H1 (cell line): Measurements from ENCODE around the gene TFB1M. TPM values are rescaled to one million over a fixed set of nuclear protein-coding genes. Genes with fewer than 3 reads are reported as not detected.

Experiments
- CEBPB ChIP-seq: IDR thresholded peaks from 2 replicates; pipeline ENCODE4 v1.6.1; 2012; ENCODE audit warnings: low read depth, low read length
- MAFK ChIP-seq: IDR thresholded peaks from 2 replicates; pipeline ENCODE4 v1.6.1; 2012; ENCODE audit warnings: low read depth, mild to moderate bottlenecking, improper control_type of control experiment, low read length
- NANOG ChIP-seq: IDR thresholded peaks from 2 replicates; pipeline ENCODE4 v1.6.1; 2011; ENCODE audit warnings: low read length, low read depth, mild to moderate bottlenecking, inconsistent platforms; ENCODE audit not compliant: insufficient read depth, poor library complexity, severe bottlenecking
- RFX5 ChIP-seq: IDR thresholded peaks from 2 replicates; pipeline ENCODE4 v1.6.1; 2011; ENCODE audit warnings: low read depth, low read length, improper control_type of control experiment, borderline replicate concordance
- SAP30 ChIP-seq: fragments of 300-600 bp; sonication (generic); IDR thresholded peaks from 2 replicates; pipeline ENCODE4 v1.7.1; 2012; ENCODE audit warnings: low read length, moderate library complexity, mild to moderate bottlenecking, inconsistent platforms; ENCODE audit not compliant: insufficient read depth, insufficient replicate concordance
- SUZ12 ChIP-seq: fragments of 200-600 bp; sonication (generic); IDR thresholded peaks from 2 replicates; pipeline ENCODE4 v1.6.1; 2012; ENCODE audit warnings: mild to moderate bottlenecking, inconsistent platforms, low read length, moderate library complexity, mixed read lengths
- polyA plus RNA-seq, 7 experiments: library from polyadenylated mRNA; depleted of rRNA in 3 of 7; stranded (reverse) in 5 of 7; unstranded in 2 of 7; fragments of >200 nt in 5 of 7; fragments of 200-250 nt in 2 of 7; gene quantifications; 1 replicate in 5 of 7; 2 replicates in 1 of 7; 4 replicates in 1 of 7; pipeline versions ENCODE4 v1.2.1 to v1.2.3, GENCODE V29; 2011 to 2013; ENCODE audit warnings: missing spikeins in 2 of 7, mixed read lengths in 2 of 7
- total RNA-seq: library from RNA; stranded (reverse); fragmentation: NEBNext Ultra II Directional; extraction: Animal tissue kit (Norgen Biotek cat#: 25700); gene quantifications from 2 replicates; pipeline ENCODE4 v1.2.1, GENCODE V29; 2021
- TF ChIP-seq, protein P1 (sequence below): fragments of 300-600 bp; sonication (generic); IDR thresholded peaks from 2 replicates; pipeline ENCODE4 v1.7.1; 2012; ENCODE audit warnings: low read length, moderate library complexity, mild to moderate bottlenecking, inconsistent platforms; ENCODE audit not compliant: insufficient replicate concordance

Gene TFB1M
- total and polyA plus RNA-seq, 2 of the 8 experiments (the other 6 are each of a cell fraction or from before 2014, with no cell fraction given) = 28.2 to 49.4 TPM

DNA sequence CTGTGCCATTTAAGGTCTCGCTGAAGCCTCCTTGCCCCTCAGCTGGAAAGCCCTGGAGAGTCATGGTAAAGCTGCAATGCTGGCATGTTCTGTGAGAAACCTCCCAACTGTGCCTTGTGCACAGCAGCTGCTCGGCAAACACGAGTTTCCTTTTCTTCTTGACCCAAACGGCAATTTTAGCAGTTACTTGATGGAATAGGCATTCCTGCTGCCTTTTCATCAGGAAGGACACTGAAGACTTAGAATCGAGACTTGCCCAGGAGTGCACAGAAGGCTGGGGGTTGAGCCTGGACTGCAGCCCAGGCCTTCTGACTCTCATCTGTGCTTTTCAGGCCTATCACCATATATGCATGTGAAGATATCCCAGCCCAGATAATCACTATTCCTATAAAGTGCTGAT lies 79.2 kb downstream of the TFB1M start (continued):
- TF ChIP-seq NANOG = no peak
- TF ChIP-seq, protein P1, sequence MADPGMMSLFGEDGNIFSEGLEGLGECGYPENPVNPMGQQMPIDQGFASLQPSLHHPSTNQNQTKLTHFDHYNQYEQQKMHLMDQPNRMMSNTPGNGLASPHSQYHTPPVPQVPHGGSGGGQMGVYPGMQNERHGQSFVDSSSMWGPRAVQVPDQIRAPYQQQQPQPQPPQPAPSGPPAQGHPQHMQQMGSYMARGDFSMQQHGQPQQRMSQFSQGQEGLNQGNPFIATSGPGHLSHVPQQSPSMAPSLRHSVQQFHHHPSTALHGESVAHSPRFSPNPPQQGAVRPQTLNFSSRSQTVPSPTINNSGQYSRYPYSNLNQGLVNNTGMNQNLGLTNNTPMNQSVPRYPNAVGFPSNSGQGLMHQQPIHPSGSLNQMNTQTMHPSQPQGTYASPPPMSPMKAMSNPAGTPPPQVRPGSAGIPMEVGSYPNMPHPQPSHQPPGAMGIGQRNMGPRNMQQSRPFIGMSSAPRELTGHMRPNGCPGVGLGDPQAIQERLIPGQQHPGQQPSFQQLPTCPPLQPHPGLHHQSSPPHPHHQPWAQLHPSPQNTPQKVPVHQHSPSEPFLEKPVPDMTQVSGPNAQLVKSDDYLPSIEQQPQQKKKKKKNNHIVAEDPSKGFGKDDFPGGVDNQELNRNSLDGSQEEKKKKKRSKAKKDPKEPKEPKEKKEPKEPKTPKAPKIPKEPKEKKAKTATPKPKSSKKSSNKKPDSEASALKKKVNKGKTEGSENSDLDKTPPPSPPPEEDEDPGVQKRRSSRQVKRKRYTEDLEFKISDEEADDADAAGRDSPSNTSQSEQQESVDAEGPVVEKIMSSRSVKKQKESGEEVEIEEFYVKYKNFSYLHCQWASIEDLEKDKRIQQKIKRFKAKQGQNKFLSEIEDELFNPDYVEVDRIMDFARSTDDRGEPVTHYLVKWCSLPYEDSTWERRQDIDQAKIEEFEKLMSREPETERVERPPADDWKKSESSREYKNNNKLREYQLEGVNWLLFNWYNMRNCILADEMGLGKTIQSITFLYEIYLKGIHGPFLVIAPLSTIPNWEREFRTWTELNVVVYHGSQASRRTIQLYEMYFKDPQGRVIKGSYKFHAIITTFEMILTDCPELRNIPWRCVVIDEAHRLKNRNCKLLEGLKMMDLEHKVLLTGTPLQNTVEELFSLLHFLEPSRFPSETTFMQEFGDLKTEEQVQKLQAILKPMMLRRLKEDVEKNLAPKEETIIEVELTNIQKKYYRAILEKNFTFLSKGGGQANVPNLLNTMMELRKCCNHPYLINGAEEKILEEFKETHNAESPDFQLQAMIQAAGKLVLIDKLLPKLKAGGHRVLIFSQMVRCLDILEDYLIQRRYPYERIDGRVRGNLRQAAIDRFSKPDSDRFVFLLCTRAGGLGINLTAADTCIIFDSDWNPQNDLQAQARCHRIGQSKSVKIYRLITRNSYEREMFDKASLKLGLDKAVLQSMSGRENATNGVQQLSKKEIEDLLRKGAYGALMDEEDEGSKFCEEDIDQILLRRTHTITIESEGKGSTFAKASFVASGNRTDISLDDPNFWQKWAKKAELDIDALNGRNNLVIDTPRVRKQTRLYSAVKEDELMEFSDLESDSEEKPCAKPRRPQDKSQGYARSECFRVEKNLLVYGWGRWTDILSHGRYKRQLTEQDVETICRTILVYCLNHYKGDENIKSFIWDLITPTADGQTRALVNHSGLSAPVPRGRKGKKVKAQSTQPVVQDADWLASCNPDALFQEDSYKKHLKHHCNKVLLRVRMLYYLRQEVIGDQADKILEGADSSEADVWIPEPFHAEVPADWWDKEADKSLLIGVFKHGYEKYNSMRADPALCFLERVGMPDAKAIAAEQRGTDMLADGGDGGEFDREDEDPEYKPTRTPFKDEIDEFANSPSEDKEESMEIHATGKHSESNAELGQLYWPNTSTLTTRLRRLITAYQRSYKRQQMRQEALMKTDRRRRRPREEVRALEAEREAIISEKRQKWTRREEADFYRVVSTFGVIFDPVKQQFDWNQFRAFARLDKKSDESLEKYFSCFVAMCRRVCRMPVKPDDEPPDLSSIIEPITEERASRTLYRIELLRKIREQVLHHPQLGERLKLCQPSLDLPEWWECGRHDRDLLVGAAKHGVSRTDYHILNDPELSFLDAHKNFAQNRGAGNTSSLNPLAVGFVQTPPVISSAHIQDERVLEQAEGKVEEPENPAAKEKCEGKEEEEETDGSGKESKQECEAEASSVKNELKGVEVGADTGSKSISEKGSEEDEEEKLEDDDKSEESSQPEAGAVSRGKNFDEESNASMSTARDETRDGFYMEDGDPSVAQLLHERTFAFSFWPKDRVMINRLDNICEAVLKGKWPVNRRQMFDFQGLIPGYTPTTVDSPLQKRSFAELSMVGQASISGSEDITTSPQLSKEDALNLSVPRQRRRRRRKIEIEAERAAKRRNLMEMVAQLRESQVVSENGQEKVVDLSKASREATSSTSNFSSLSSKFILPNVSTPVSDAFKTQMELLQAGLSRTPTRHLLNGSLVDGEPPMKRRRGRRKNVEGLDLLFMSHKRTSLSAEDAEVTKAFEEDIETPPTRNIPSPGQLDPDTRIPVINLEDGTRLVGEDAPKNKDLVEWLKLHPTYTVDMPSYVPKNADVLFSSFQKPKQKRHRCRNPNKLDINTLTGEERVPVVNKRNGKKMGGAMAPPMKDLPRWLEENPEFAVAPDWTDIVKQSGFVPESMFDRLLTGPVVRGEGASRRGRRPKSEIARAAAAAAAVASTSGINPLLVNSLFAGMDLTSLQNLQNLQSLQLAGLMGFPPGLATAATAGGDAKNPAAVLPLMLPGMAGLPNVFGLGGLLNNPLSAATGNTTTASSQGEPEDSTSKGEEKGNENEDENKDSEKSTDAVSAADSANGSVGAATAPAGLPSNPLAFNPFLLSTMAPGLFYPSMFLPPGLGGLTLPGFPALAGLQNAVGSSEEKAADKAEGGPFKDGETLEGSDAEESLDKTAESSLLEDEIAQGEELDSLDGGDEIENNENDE = no peak
- TF ChIP-seq CEBPB = no peak
- TF ChIP-seq SAP30 = no peak
- no peak for TF ChIP-seq MAFK
- TF ChIP-seq RFX5 = no peak
- no peak for TF ChIP-seq SUZ12
